Effector memory CD4-positive, alpha-beta T cell (primary cell): Measurements from ENCODE around the gene NCOA7.

ENCODE experiments used
- DNase-seq, 3 donors: peaks; one replicate each; pipeline ENCODE4 v3.0.0-alpha.2; 2020
- H3K27ac ChIP-seq: 2 replicates; pipeline ENCODE4 v1.7.0; 2013; ENCODE audit warnings: mild to moderate bottlenecking, low read length, moderate library complexity; ENCODE audit not compliant: insufficient read depth, poor library complexity, severe bottlenecking
- H3K27me3 ChIP-seq: replicated peaks from 2 replicates; pipeline ENCODE4 v1.7.0; 2013; ENCODE audit warnings: mild to moderate bottlenecking, low read length; ENCODE audit not compliant: insufficient read depth, control insufficient read depth, poor library complexity, severe bottlenecking
- H3K36me3 ChIP-seq: 2 replicates; pipeline ENCODE4 v1.7.0; 2013; ENCODE audit warnings: mild to moderate bottlenecking, low read length, moderate library complexity; ENCODE audit not compliant: control insufficient read depth, insufficient read depth
- H3K4me1 ChIP-seq: 2 replicates; pipeline ENCODE4 v1.7.0; 2013; ENCODE audit warnings: low read length, mild to moderate bottlenecking; ENCODE audit not compliant: control insufficient read depth, insufficient read depth, poor library complexity, severe bottlenecking
- H3K4me3 ChIP-seq: 2 replicates; pipeline ENCODE4 v1.7.0; 2013; ENCODE audit warnings: low read length, low read depth, mild to moderate bottlenecking; ENCODE audit not compliant: insufficient read depth, poor library complexity, severe bottlenecking
- H3K9me3 ChIP-seq: 2 replicates; pipeline ENCODE4 v1.7.0; 2013; ENCODE audit warnings: mild to moderate bottlenecking, low read length, moderate library complexity; ENCODE audit not compliant: control insufficient read depth

The NCOA7 gene

GRCh38 chr6:125812394-125813292, 21.9 kb downstream of the NCOA7 start:
- no peaks in the 10 kb centered on the region for H3K9me3 ChIP-seq
- DNase-seq, result no peak
- peaks cover 4% of the 10 kb centered on the region for H3K36me3 ChIP-seq
- H3K4me3 ChIP-seq, result no peak overlapping the region
- H3K4me1 ChIP-seq, result peaks cover 4% of the 10 kb centered on the region
- H3K27me3 ChIP-seq, result no peaks in the 10 kb centered on the region
- H3K27ac ChIP-seq, result no peak overlapping the region

GRCh38 chr6:125814481-125814880, 23.7 kb downstream of the NCOA7 start:
- H3K36me3 ChIP-seq, result no peaks in the 10 kb centered on the region
- no peak for DNase-seq
- no peak overlapping the region for H3K4me3 ChIP-seq
- no peaks in the 10 kb centered on the region for H3K27me3 ChIP-seq
- H3K9me3 ChIP-seq, result no peaks in the 10 kb centered on the region
- H3K27ac ChIP-seq, result no peak overlapping the region
- H3K4me1 ChIP-seq, result peaks cover 7% of the 10 kb centered on the region

- Histone ChIP-seq H3K4me1 (peaks cover 7% of the 10 kb centered on the region), H3K27me3 (no peaks in the 10 kb centered on the region), H3K9me3 (no peaks in the 10 kb centered on the region), H3K36me3 (no peaks in the 10 kb centered on the region), H3K27ac (no peak overlapping the region), H3K4me3 (no peak overlapping the region)
- no peak for DNase-seq
These were observed 24.5 kb downstream of the NCOA7 start for GRCh38 chr6:125815080-125815910.

- H3K4me1 ChIP-seq, result peaks cover 14% of the 10 kb centered on the region
- no peaks in the 10 kb centered on the region for H3K36me3 ChIP-seq
- H3K9me3 ChIP-seq, result no peaks in the 10 kb centered on the region
- no peak for DNase-seq
- no peak overlapping the region for H3K4me3 ChIP-seq
- no peak overlapping the region for H3K27ac ChIP-seq
- H3K27me3 ChIP-seq, result no peaks in the 10 kb centered on the region
These were observed 26.1 kb downstream of the NCOA7 start for GRCh38 chr6:125816828-125817280.

- H3K4me3 ChIP-seq, result no peak overlapping the region
These were observed 27.5 kb downstream of the NCOA7 start for GRCh38 chr6:125818225-125818657.

GRCh38 chr6:125818772-125819260, 28.1 kb downstream of the NCOA7 start:
- no peak for DNase-seq
- no peaks in the 10 kb centered on the region for H3K36me3 ChIP-seq
- H3K4me1 ChIP-seq, result peaks cover 17% of the 10 kb centered on the region
- H3K27ac ChIP-seq, result no peak overlapping the region
- H3K9me3 ChIP-seq, result no peaks in the 10 kb centered on the region
- no peaks in the 10 kb centered on the region for H3K27me3 ChIP-seq
- no peak overlapping the region for H3K4me3 ChIP-seq

More at GRCh38 chr6:125818225-125818657, 27.5 kb downstream of the NCOA7 start:
- no peak for DNase-seq
- no peaks in the 10 kb centered on the region for H3K9me3 ChIP-seq
- H3K27ac ChIP-seq, result no peak overlapping the region
- H3K27me3 ChIP-seq, result no peaks in the 10 kb centered on the region
- H3K36me3 ChIP-seq, result no peaks in the 10 kb centered on the region
- peaks cover 17% of the 10 kb centered on the region for H3K4me1 ChIP-seq

GRCh38 chr6:125819535-125820326, 29.0 kb downstream of the NCOA7 start:
- no peak overlapping the region for H3K4me3 ChIP-seq
- DNase-seq, result no peak
- no peaks in the 10 kb centered on the region for H3K36me3 ChIP-seq
- H3K27ac ChIP-seq, result no peak overlapping the region
- H3K9me3 ChIP-seq, result no peaks in the 10 kb centered on the region
- peaks cover 17% of the 10 kb centered on the region for H3K4me1 ChIP-seq
- no peaks in the 10 kb centered on the region for H3K27me3 ChIP-seq

- DNase-seq, result no peak
- H3K4me1 ChIP-seq, result peaks cover 17% of the 10 kb centered on the region
- H3K36me3 ChIP-seq, result no peaks in the 10 kb centered on the region
- no peak overlapping the region for H3K4me3 ChIP-seq
- no peaks in the 10 kb centered on the region for H3K9me3 ChIP-seq
- no peaks in the 10 kb centered on the region for H3K27me3 ChIP-seq
- no peak overlapping the region for H3K27ac ChIP-seq
These were observed 31.1 kb downstream of the NCOA7 start for GRCh38 chr6:125821825-125822281.

GRCh38 chr6:125823180-125823579, 32.4 kb downstream of the NCOA7 start:
- no peak for DNase-seq
- no peaks in the 10 kb centered on the region for H3K9me3 ChIP-seq

More at GRCh38 chr6:125823180-125823579, 32.4 kb downstream of the NCOA7 start:
- H3K27ac ChIP-seq, result no peak overlapping the region
- H3K4me3 ChIP-seq, result no peak overlapping the region
- peaks cover 12% of the 10 kb centered on the region for H3K4me1 ChIP-seq
- H3K36me3 ChIP-seq, result no peaks in the 10 kb centered on the region
- H3K27me3 ChIP-seq, result no peaks in the 10 kb centered on the region
